GM21423 (cell line): Measurements from ENCODE around the gene POFUT2.

ENCODE experiments used
- ATAC-seq: cut with Tn5 transposase; IDR thresholded peaks from one replicate; pipeline ENCODE4 v1.9.1; 2021; ENCODE audit warnings: mild to moderate bottlenecking, moderate library complexity; ENCODE audit not compliant: unreplicated experiment

Gene POFUT2

GRCh38 chr21:45251635-45252447 is 35.9 kb downstream of the POFUT2 start:
- ATAC-seq, result no peak

DNA sequence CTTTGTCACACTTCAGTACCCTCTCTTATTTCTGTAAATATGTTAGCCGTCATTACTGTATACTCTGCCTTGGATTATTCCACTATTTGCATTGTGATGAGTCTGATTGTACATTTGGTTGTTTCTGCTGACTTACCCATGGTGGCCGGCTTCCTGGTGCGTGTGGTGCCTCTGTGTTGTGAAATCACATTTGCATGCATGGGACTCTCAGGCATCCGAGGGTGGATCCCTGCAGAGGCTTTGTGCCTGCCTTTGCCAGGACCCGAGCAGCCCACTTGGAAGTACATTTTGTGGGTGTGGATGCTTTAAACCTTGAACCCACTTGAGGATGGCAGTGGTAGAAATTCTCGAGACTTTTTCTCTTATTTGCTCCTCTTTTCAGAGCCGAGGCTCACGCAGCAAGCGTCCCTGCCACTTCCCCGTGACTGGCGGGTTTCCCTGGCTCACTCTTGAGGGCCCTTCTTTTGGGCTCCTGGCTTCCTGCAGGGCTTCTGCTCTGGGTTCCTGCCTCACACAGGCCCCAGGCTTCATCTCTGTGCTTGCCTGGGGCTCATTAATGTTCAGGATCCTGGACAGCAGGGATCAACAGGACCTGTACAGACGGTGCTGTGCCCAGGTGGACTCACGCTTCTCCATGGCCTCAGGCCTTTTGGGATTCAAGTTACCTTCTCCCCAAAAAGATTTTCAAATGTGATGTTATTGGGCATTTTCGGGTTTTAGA is 36.6 kb downstream of the POFUT2 start:
- no peak for ATAC-seq

- ATAC-seq, result no peak
These were observed 37.4 kb downstream of the POFUT2 start for GRCh38 chr21:45250272-45250671.

DNA sequence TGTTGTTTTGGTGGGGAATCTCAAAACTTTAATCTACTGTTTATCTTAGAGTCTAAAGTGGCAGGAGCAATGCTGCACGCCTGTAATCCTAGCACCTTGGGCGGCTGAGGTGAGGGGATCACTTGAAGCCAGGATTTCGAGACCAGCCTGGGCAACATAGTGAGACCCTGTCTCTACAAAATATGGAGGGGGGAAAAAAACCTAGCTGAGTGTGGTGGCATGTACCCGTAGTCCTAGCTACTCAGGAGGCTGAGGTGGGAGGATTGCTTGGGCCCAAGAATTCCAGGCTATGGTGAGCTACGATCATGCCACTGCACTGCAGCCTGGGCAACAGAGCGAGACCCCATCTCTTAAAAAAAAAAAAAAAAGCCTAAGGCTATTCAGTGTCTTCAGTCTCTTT is 38.1 kb downstream of the POFUT2 start:
- ATAC-seq, result no peak

- ATAC-seq, result no peak
These were observed 38.8 kb downstream of the POFUT2 start for GRCh38 chr21:45248893-45249381.

DNA sequence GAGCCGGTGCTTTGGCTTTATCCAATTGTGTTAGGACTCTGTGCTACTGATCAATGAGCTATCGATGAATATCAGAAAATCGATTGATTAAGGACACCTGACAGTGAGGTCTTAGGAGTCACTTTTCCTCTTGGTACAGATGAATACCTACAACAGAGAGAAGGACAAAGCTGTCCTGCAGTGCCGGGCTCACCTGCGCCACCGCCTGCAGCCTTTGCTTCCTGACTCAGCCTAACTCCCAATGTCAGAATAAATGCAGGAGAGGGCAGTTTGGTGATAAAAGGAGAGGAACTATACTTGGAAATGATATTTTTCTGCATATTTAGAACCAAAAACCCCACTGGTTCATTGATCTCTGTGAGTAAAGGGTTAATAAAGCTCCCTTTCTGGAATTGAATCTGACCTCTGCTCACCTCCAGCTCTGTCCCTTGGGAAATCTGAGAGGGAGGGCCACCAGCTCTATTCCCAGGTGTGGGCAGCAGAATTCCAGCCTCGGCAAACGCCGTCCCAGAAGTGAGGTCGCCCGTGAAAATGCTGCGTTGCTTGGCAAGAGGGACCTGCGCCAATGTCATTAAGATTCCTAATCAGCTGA is 39.3 kb downstream of the POFUT2 start:
- ATAC-seq, result no peak

DNA sequence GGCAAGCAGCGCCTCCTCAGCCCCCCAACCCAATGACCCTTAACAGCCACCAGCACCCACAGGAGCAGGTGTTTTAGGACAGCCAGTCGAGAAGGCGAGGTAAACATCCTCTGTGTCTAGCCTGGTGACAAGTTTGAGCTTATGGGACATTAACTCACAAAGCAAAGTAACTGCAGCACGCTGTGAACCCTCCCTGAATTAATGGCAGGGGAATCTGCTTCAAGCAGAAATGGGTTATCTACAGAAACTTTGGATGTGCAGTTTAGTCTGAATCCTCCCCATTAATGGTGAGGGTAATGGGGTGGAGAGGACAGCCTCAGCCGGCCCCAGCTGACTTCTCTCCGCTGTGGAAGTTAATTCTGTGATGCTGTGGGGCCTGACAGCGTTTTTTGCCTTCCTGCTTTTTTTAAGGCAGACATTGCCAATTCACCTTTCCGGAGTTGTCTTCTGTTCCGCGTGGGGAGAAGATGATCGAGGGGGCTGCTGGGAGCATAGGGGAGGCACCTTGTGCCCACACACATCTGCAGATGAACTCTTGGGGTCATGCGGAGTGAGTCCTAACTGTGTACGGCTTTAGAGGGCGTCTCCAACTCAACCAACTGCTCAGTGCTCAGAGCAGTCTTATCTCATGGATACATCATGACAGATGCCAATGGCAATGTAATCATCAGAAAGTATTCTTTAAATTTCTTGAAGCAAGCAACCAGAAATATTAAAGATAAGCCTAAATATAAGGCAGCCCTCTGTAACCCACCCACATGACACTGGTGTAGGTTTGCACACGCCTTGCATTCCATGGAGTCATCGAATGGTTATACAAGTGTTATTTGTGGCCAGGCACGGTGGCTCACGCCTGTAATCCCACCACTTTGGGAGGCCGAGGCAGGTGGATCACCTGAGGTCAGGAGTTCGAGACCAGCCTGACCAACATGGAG is 41.0 kb downstream of the POFUT2 start:
- no peak for ATAC-seq

- no peak for ATAC-seq
These were observed 42.8 kb downstream of the POFUT2 start for GRCh38 chr21:45244799-45245340.

DNA sequence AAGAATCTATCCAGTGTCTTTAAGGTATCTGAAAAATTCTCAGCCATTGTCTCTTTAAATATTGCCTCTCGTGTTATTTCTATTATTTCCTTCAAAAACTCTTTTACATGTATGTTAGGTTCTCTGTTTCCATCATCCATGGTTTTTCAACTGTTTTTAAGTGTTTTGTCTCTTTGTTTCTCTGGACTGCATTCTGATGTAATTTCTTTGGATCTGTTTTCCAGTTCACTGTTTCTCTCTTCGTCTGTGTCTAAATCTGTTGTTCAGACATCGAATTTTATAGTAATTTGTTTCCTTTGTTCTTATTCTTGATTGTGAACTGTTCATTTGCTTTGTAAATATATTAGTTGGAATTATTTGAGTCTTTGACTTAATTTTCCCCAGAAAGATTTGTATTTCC is 44.1 kb downstream of the POFUT2 start:
- no peak for ATAC-seq

- no peak for ATAC-seq
These were observed 46.3 kb downstream of the POFUT2 start for GRCh38 chr21:45241357-45241756.

GRCh38 chr21:45237401-45237800 is 50.3 kb downstream of the POFUT2 start:
- no peak for ATAC-seq

DNA sequence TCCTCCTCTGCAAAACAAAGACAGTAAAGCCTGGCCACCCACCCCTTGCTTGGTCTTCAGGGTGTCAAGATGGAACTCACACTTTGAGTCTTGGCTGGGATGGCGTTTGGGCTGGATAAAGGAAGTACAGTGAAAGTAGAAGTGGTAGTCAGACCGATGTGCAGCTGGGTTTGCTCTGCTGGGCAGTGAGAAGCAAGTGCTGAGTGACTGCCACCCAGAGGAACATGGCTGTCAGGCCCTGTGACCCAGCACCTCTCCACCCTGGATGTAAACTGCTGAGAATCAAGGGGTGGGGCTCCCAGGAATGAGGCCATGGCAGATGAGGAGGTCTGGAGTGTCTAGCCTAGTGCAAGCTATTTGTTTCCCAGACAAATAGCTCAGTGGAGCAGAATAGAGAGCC is 51.2 kb downstream of the POFUT2 start:
- no peak for ATAC-seq

- no peak for ATAC-seq
These were observed 52.2 kb downstream of the POFUT2 start for GRCh38 chr21:45235488-45235887.

DNA sequence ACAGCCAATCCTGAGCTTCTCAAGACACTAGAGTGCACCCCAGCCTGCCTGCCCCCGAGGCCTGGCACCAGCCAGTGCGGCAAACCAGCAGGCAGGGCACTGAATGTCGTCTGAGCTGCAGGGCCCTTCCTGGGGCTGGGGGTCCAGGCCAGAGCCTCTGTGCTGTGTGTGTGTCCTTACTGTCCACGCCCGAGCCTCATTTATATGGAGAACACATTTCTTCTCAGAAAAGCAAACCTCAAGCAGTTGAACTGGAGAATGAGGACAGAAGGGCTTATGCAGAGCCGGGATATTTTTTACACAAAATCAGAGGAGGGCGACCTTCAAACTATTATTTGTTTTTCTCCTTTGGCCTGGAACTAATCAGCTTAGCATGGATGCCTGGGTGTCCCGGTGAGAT is 52.7 kb downstream of the POFUT2 start:
- ATAC-seq, result no peak

GRCh38 chr21:45234127-45234526 is 53.6 kb downstream of the POFUT2 start:
- no peak for ATAC-seq

DNA sequence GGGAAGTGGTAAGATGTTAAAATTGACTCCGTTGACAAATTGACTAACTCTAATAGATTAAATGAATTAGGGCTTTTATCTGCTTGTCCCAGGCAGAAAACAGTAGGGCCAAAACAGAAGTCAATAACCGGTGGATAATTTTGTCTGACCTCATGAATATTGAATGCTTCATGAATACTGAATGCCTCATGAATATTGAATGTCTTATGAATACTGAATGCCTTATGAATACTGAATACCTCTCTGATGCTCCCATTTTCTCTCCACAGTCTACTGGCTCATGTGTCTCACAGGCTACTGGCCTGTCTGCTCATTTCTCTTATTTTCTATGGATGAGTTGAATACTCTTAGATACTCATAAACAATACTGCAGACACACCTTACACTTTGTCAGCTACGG is 56.0 kb downstream of the POFUT2 start:
- ATAC-seq, result no peak

- no peak for ATAC-seq
These were observed 58.9 kb downstream of the POFUT2 start for GRCh38 chr21:45228656-45229240.

- ATAC-seq, result no peak
These were observed 59.5 kb downstream of the POFUT2 start for GRCh38 chr21:45228171-45228641.

- no peak for ATAC-seq
These were observed 60.0 kb downstream of the POFUT2 start for GRCh38 chr21:45227735-45228134.
